ENCODE results near the gene SLC25A17. TPM values are rescaled to one million over a fixed set of nuclear protein-coding genes. Genes with fewer than 3 reads are reported as not detected.

Gene SLC25A17
- total RNA-seq, 1 experiment from 2014 or later = 28.1 TPM

Small RNA genes lying within 50 kb of the gene (microRNA-seq; reads per million reads assigned to microRNA genes)
- gene MIR4766 (ENCODE audit: borderline number of aligned reads, borderline replicate concordance) = 2.0 reads per million

Other genes starting within 250 kb of the SLC25A17 start
- 44.7 and 64.6 TPM in 2 replicates for gene MRTFA, start 182.6 kb downstream of the SLC25A17 start, total RNA-seq (2021)
- 0.24 and 0.28 TPM in 2 replicates for gene MCHR1, start 139.9 kb downstream of the SLC25A17 start, total RNA-seq (2021)
- gene ST13, start 37.3 kb upstream of the SLC25A17 start, total RNA-seq (2021) = 285 and 303 TPM in 2 replicates
- 34.3 and 42.7 TPM in 2 replicates for gene XPNPEP3, start 37.8 kb upstream of the SLC25A17 start, total RNA-seq (2021)
- not detected in 2 replicates for gene DNAJB7, start 42.8 kb upstream of the SLC25A17 start, total RNA-seq (2021)
- gene RBX1, start 132.0 kb upstream of the SLC25A17 start, total RNA-seq (2021) = 52.9 and 53.3 TPM in 2 replicates